GM20000 (cell line): Measurements from ENCODE around the gene RTP2.
A peak's percentile ranks its signal among the peaks of the same experiment; 100 is the strongest.

Source experiments
- DNase-seq: peaks from one replicate; pipeline ENCODE4 v3.0.0; 2012; ENCODE audit warnings: low spot score
- CTCF ChIP-seq: IDR thresholded peaks from 2 replicates; pipeline ENCODE4 v1.5.1; 2012; ENCODE audit warnings: mild to moderate bottlenecking, control low read depth; ENCODE audit errors: extremely low read depth, missing control alignments

RTP2 gene

GRCh38 chr3:187745201-187746058 is 43.1 kb upstream of the RTP2 start, which contains the start of gene BCL6:
Gene BCL6, minus strand, starts transcription at chr3:187745468. Its CDS starts 11,775 bp downstream, at chr3:187733693.
- TF ChIP-seq CTCF = no peak
- DNase-seq = peak; percentile 71

GRCh38 chr3:187744169-187745151 is 42.1 kb upstream of the RTP2 start:
- DNase-seq = no peak
- no peak for TF ChIP-seq CTCF

- no peak for TF ChIP-seq CTCF
- no peak for DNase-seq
Observed at GRCh38 chr3:187743195-187744141, 41.1 kb upstream of the RTP2 start.

- no peak for TF ChIP-seq CTCF
- no peak for DNase-seq
Observed at GRCh38 chr3:187742351-187743171, 40.2 kb upstream of the RTP2 start.

GRCh38 chr3:187741403-187742350 is 39.3 kb upstream of the RTP2 start:
- peak; percentile 48 for TF ChIP-seq CTCF
- DNase-seq = peak; percentile 55
